Loucy (cell line): ENCODE measurements around the gene RCE1.

Source experiments
- H2AFZ ChIP-seq: fragments of 200-600 bp; sonication (generic); 2 replicates; pipeline ENCODE4 v1.6.0; 2016; ENCODE audit warnings: antibody characterized with exemption, mild to moderate bottlenecking, low read length, moderate library complexity
- H3F3A ChIP-seq: fragments of 200-600 bp; 2 replicates; pipeline ENCODE4 v1.6.0; 2016; ENCODE audit warnings: antibody characterized with exemption, low read depth, mild to moderate bottlenecking
- H3K27me3 ChIP-seq: fragments of 200-600 bp; sonication (generic); 2 replicates; pipeline ENCODE4 v1.6.1; 2014; ENCODE audit warnings: low read length, mild to moderate bottlenecking; ENCODE audit not compliant: insufficient read depth, poor library complexity, severe bottlenecking
- H3K36me3 ChIP-seq: fragments of 200-600 bp; sonication (generic); 2 replicates; pipeline ENCODE4 v1.6.1; 2016; ENCODE audit warnings: low read length; ENCODE audit not compliant: insufficient read depth
- H3K4me1 ChIP-seq: fragments of 200-600 bp; sonication (generic); 2 replicates; pipeline ENCODE4 v1.5.1; 2014; ENCODE audit warnings: low read length, mild to moderate bottlenecking; ENCODE audit not compliant: insufficient read depth, poor library complexity, severe bottlenecking
- H3K4me2 ChIP-seq: fragments of 200-600 bp; sonication (generic); 2 replicates; pipeline ENCODE4 v1.6.0; 2014; ENCODE audit warnings: antibody characterized with exemption, low read length, low read depth, mild to moderate bottlenecking; ENCODE audit not compliant: poor library complexity, severe bottlenecking
- H3K4me3 ChIP-seq: fragments of 200-600 bp; sonication (generic); 2 replicates; pipeline ENCODE4 v1.5.1; 2014; ENCODE audit warnings: low read length, mild to moderate bottlenecking, mixed read lengths; ENCODE audit not compliant: poor library complexity, severe bottlenecking
- H3K79me2 ChIP-seq: fragments of 200-600 bp; sonication (generic); 2 replicates; pipeline ENCODE4 v1.6.1; 2014; ENCODE audit warnings: low read length; ENCODE audit not compliant: insufficient read depth
- H3K9ac ChIP-seq: fragments of 200-600 bp; sonication (generic); 2 replicates; pipeline ENCODE4 v1.6.0; 2014; ENCODE audit warnings: mild to moderate bottlenecking, low read depth, low read length, moderate library complexity; ENCODE audit not compliant: poor library complexity, severe bottlenecking
- H3K9me2 ChIP-seq: fragments of 200-600 bp; sonication (generic); replicated peaks from 2 replicates; pipeline ENCODE4 v1.6.1; 2016; ENCODE audit warnings: low read depth, low read length, mixed read lengths
- H3K9me3 ChIP-seq: fragments of 200-600 bp; sonication (generic); 2 replicates; pipeline ENCODE4 v1.6.1; 2014; ENCODE audit warnings: mild to moderate bottlenecking, antibody characterized with exemption, low read length, low read depth; ENCODE audit not compliant: insufficient read depth
- H4K20me1 ChIP-seq: fragments of 200-600 bp; sonication (generic); 2 replicates; pipeline ENCODE4 v1.6.0; 2014; ENCODE audit warnings: antibody characterized with exemption, low read length, mild to moderate bottlenecking; ENCODE audit not compliant: insufficient read depth, poor library complexity, severe bottlenecking
- EZH2phosphoT487 ChIP-seq: fragments of 200-600 bp; IDR thresholded peaks from 2 replicates; pipeline ENCODE4 v1.6.1; 2018; ENCODE audit warnings: antibody characterized with exemption, mild to moderate bottlenecking, moderate library complexity, borderline replicate concordance
- TF ChIP-seq, protein P1 (sequence below): fragments of 200-600 bp; sonication (generic); conservative IDR thresholded peaks from 2 replicates; pipeline ENCODE4 v1.5.1; 2014; ENCODE audit warnings: mild to moderate bottlenecking, antibody characterized with exemption, low read length

RCE1 gene

DNA sequence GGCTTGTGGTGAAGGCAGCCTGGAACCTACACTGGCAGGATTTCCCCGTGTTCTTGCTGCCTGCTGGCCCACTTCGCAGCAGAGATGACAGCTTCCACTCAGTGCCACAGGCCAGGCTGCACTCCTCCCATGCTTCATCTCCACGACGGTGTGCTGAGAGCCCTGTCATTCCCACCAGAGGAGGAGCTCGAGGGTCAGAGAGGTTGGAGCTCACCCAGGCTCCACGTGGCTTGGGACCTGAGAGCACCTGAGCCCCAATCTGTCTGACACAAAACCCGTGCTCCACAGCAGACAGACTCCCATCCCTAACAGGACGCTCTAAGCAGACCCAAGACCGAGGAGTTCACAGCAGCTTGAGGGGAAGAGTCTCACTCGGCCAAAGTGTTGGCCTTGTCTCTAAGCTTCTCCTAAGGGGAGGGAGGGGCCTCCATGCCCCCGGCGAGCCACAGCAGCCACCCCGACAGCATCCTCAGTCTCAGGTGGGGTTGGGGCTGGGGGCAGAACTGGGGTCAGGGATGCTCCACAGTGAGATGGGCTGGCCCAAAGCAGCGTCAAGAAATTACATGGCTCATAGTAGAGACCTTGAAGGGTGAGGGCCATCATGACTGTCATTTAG lies 24.3 kb downstream of the RCE1 start:
- Histone ChIP-seq H3K27me3 (no peaks in the 10 kb centered on the region), H3K79me2 (no peaks in the 10 kb centered on the region), H3K4me2 (no peak overlapping the region), H3K9ac (no peak overlapping the region), H3K4me1 (no peaks in the 10 kb centered on the region), H3F3A (no peaks in the 10 kb centered on the region), H3K9me3 (no peaks in the 10 kb centered on the region), H3K36me3 (no peaks in the 10 kb centered on the region), H3K9me2 (no peaks in the 10 kb centered on the region), H4K20me1 (no peaks in the 10 kb centered on the region), H2AFZ (no peak overlapping the region), H3K4me3 (no peak overlapping the region)
- TF ChIP-seq, protein P1, sequence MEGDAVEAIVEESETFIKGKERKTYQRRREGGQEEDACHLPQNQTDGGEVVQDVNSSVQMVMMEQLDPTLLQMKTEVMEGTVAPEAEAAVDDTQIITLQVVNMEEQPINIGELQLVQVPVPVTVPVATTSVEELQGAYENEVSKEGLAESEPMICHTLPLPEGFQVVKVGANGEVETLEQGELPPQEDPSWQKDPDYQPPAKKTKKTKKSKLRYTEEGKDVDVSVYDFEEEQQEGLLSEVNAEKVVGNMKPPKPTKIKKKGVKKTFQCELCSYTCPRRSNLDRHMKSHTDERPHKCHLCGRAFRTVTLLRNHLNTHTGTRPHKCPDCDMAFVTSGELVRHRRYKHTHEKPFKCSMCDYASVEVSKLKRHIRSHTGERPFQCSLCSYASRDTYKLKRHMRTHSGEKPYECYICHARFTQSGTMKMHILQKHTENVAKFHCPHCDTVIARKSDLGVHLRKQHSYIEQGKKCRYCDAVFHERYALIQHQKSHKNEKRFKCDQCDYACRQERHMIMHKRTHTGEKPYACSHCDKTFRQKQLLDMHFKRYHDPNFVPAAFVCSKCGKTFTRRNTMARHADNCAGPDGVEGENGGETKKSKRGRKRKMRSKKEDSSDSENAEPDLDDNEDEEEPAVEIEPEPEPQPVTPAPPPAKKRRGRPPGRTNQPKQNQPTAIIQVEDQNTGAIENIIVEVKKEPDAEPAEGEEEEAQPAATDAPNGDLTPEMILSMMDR = no peak
- no peak for TF ChIP-seq EZH2phosphoT487

DNA sequence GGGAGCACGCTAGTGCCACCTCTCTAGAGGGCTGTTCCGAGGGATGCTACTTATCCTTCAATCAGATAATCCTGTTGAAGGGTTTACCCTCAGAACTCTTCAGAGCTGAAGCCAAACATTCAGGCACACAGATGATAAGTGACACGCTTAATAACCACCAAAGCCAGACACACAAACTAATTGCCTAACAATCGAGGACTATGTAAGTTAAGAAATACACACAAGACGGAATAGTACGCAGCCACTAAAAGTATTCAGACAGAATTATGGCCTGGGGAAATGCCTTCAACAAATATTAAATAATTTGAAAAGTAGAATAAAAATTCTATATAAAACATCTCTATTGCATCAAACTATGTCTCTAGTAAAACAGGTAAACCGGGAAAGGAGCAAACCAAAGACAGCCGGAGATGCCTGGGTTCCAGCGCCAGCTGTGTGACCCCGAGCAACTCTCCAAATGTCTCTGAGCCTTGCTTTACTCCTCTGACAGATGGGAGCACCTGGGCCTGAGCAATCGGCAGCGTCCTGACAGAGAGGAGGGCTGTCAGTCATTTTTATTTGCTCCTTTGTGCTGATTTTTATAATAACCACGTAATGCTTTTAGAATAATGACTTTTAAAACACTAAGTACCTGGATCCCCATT lies 25.0 kb downstream of the RCE1 start:
- H3K4me3 ChIP-seq = no peak overlapping the region
- H3K27me3 ChIP-seq = no peaks in the 10 kb centered on the region
- no peaks in the 10 kb centered on the region for H3K9me3 ChIP-seq
- no peak overlapping the region for H3K9ac ChIP-seq
- H3K36me3 ChIP-seq = no peaks in the 10 kb centered on the region
- H2AFZ ChIP-seq = no peak overlapping the region
- H3K79me2 ChIP-seq = no peaks in the 10 kb centered on the region
- TF ChIP-seq, protein P1 = no peak
- TF ChIP-seq EZH2phosphoT487 = no peak
- H3F3A ChIP-seq = no peaks in the 10 kb centered on the region
- H3K9me2 ChIP-seq = no peaks in the 10 kb centered on the region
- no peak overlapping the region for H3K4me2 ChIP-seq
- no peaks in the 10 kb centered on the region for H3K4me1 ChIP-seq
- H4K20me1 ChIP-seq = no peaks in the 10 kb centered on the region

- H3K27me3 ChIP-seq = no peaks in the 10 kb centered on the region
Observed at GRCh38 chr11:66868726-66869566, 25.7 kb downstream of the RCE1 start.

More at GRCh38 chr11:66868726-66869566, 25.7 kb downstream of the RCE1 start:
- Histone ChIP-seq H3F3A (no peaks in the 10 kb centered on the region), H3K79me2 (no peaks in the 10 kb centered on the region), H2AFZ (no peak overlapping the region), H3K4me1 (no peaks in the 10 kb centered on the region), H3K9ac (no peak overlapping the region), H3K4me2 (no peak overlapping the region), H3K9me2 (no peaks in the 10 kb centered on the region), H3K4me3 (no peak overlapping the region), H4K20me1 (no peaks in the 10 kb centered on the region), H3K36me3 (no peaks in the 10 kb centered on the region), H3K9me3 (no peaks in the 10 kb centered on the region)
- TF ChIP-seq, protein P1 = peak; percentile 60
- no peak for TF ChIP-seq EZH2phosphoT487
